Measurements from ENCODE around the gene VRK1.

VRK1 gene

GRCh38 chr14:96829791-96830190 lies 32.6 kb downstream of the VRK1 start:
- H3K4me3 ChIP-seq (ENCODE audit: low read depth, low read length) = no peak overlapping the region
- no peak for TF ChIP-seq CTCF (conservative IDR thresholded peaks at IDR 0.05; ENCODE audit: low read depth, low read length)
- no peak for DNase-seq (ENCODE audit: low read depth)

GRCh38 chr14:96830946-96831345 lies 33.8 kb downstream of the VRK1 start:
- no peak for DNase-seq (ENCODE audit: low read depth)
- TF ChIP-seq CTCF (conservative IDR thresholded peaks at IDR 0.05; ENCODE audit: low read depth, low read length) = no peak
- no peak overlapping the region for H3K4me3 ChIP-seq (ENCODE audit: low read depth, low read length)

- no peak for TF ChIP-seq CTCF (conservative IDR thresholded peaks at IDR 0.05; ENCODE audit: low read depth, low read length)
- H3K4me3 ChIP-seq (ENCODE audit: low read depth, low read length) = no peak overlapping the region
- no peak for DNase-seq (ENCODE audit: low read depth)
These were observed 35.2 kb downstream of the VRK1 start for GRCh38 chr14:96832351-96832750.

GRCh38 chr14:96838449-96838848 lies 41.3 kb downstream of the VRK1 start:
- no peak for DNase-seq (ENCODE audit: low read depth)
- H3K4me3 ChIP-seq (ENCODE audit: low read depth, low read length) = no peak overlapping the region
- TF ChIP-seq CTCF (conservative IDR thresholded peaks at IDR 0.05; ENCODE audit: low read depth, low read length) = no peak

GRCh38 chr14:96839251-96839650 lies 42.1 kb downstream of the VRK1 start:
- no peak overlapping the region for H3K4me3 ChIP-seq (ENCODE audit: low read depth, low read length)
- no peak for DNase-seq (ENCODE audit: low read depth)
- no peak for TF ChIP-seq CTCF (conservative IDR thresholded peaks at IDR 0.05; ENCODE audit: low read depth, low read length)

- H3K4me3 ChIP-seq (ENCODE audit: low read depth, low read length) = no peak overlapping the region
- no peak for DNase-seq (ENCODE audit: low read depth)
- no peak for TF ChIP-seq CTCF (conservative IDR thresholded peaks at IDR 0.05; ENCODE audit: low read depth, low read length)
These were observed 46.0 kb downstream of the VRK1 start for GRCh38 chr14:96843137-96843536.

- no peak for DNase-seq (ENCODE audit: low read depth)
- no peak overlapping the region for H3K4me3 ChIP-seq (ENCODE audit: low read depth, low read length)
- TF ChIP-seq CTCF (conservative IDR thresholded peaks at IDR 0.05; ENCODE audit: low read depth, low read length) = no peak
These were observed 47.8 kb downstream of the VRK1 start for GRCh38 chr14:96844857-96845570.

Data from choroid plexus epithelial cell (primary cell).